Stimulated activated CD8-positive, alpha-beta memory T cell treated with anti-CD3 and anti-CD28 coated beads, Interleukin-15, amount 100 ng/mL, for 4 hours (primary cell): Measurements from ENCODE around the gene MVB12B.
"Not testable (repeated sequence)": the region's sequence is repeated elsewhere in the genome, so short reads cannot be mapped to it uniquely, and the experiment has no call there.

Experiments
- DNase-seq, 2 donors: peaks; one replicate each; pipeline ENCODE4 v3.0.0-alpha.2; 2020; ENCODE audit warnings: low read depth in 2 of 2

Gene MVB12B

DNA sequence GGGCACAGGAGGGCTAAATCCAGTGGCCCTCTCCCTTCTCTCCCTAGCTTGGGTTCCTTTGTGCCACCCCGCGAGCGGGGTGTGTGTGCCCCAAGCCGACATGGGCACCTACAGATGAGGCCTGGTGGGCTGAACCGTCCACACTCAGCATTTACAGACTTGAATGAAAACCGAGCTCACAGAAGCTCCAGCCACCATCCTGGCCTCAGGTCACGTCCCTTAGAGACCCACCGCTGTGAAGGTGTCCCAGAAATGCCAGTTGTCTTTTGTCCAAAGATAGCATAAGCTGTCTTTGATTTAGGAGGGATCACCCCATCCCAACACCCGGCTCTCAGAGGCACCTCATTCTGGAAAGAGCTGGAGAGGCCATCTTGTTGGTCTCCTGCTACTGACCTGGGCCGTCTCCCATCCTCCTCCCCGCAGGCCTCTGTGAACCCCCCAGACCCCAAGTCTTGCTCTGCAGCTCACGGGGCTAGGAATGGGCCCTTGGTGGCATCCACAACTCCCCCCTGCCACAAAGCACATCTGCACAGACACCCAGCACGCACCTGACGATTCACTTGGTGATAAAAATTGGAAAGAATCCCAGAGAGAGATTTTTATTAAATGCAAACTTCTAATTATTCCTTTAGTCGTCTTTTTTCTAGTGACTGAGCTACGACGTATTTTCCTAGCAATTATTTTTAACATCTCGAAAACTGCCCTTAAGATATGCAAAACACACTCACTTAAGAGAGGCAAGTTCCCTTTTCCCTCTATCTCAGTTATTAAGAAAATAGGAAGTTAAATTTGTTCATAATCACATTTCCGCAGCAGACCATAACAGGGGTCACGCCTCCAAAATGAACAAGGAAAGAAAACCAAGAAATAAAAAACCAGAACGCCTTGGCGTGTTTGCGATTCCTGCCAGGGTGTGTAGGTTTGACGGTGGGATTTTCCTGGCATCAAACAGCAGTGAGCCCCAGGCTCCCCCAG is 206.6 kb downstream of the MVB12B start:
- DNase-seq, result no peak

DNA sequence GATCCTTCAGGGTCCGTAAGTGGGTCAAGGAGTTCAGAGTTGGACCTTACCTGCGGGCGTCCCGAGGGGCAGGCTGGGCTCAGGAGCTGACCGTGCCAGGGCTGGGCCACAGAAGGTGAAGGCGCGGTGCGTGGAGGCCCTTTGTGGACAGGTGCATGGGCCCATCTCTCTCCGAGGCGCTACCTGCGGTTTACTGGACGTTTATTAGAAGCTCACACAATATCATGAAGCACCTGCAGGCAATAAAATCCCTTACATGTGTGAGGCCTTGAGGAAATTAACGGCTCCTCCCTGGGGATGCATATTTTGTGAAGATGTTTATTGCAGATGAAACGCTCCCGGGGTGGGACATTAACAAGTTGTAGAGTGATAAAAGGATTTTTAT is 207.3 kb downstream of the MVB12B start:
- no peak for DNase-seq

DNA sequence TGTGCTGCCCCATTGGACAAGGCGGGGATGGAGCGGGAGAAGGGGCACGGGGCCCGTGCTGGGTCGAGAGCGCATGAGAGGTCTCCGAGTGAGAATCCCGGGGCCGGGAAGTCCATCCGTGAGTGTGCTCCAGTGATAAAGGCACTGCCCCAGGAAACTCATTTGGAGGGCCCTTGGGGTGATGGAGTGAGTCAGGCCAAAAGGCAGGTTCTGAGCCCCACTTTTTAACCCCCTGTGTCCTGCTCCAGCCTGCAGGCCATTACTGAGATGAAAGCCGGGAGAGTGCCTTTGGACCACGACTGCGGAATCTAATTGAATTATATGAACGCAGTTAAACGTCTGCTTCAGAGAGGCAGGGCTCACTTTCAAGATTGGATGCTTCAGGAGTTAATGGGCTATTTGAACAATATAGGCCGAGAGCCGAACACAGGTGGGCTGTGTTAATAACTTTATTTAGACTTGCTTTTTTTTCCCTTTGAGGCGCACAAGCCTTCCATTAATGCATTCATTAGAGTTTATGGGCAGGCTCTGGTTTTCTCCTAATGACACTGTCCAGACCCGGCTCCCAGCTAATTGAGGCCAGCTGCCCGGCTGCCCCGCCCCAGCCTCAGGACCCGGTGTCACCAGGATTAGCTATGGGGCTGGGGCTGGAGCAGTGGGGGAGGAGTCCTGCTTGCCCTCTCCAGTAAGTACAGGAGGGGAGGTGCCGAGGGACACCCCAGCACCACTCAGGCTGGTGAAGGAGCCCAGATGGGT is 208.0 kb downstream of the MVB12B start:
- no peak for DNase-seq

DNA sequence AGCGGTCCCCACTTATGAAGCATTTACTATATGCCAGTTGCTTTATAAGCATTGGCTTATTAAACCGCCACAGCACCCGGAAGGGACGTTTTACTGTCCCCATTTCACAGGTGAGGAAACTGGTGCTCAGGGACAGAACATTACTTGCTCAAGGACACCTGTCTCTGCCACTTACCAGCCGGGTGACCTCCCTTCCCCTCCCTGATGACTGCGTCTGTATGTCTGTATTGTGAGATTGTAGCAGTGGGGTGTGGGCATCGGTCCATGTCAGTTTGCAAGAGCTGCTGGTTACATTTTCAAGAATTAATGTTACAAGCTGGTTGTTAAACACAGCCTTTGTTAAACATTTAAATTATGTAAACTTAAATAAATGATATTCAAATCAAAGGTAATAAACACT is 209.5 kb downstream of the MVB12B start:
- DNase-seq, result no peak

DNA sequence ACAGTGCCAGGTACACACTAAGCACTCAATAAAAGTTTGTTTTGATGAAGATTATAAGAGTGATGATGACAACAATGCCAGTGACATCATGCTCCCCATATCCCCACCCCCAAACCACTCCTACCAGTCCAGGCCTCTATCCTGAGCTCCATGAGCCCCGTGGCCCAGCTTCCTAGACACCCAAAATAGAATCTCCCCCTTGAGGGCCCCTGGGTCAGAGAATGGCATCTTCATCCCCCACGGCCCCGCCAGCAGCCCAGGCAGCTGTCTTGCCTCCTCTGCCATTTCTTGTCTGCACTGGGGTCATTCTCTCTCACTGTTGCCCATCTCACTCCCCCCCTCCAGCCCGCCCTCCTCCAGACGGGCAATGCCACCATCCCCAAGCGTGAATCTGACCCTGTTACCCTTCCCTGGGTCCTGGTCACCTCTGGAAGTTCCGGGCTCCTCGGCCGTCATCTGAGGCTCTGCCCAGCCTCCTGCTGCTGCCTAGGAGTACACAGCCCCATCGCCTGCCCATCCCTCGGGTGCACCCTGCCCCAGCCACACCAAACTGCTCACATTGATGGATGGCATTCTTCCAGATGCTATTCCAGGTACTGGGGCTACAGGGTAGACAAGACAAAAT is 210.3 kb downstream of the MVB12B start:
- DNase-seq, result no peak

DNA sequence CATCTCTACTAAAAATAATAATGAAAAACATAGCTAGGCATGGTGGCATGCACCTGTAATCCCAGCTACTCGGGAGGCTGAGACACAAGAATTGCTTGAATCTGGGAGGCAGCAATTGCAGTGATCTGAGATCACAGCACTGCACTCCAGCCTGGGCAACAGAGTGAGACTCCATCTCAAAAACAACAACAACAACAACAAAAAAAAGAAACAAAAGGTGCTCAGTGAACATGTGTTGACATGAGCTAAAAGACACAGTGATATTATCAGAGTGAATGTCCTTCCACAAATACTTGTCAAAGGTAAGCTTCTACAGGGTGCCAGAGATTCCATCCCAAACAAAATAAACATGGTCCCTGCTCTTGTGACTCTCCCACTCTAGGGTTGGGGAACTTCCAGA is 211.9 kb downstream of the MVB12B start:
- DNase-seq, result no peak

DNA sequence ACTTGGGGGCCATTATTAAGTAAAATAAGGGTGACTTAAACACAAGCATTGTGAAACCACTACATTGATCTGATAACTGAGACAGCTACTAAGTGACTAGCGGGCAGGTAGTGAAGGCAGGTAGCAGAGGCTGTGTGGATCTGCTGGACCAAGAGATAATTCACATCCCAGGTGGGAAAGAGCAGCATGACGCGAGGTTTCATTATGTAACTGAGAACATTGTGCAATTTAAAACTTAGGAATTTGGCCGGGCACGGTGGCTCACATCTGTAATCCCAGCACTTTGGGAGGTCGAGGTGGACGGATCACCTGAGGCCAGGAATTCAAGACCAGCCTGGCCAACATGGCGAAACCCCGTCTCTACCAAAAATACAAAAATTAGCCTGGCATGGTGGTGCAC is 213.8 kb downstream of the MVB12B start:
- DNase-seq, result not testable (repeated sequence)

DNA sequence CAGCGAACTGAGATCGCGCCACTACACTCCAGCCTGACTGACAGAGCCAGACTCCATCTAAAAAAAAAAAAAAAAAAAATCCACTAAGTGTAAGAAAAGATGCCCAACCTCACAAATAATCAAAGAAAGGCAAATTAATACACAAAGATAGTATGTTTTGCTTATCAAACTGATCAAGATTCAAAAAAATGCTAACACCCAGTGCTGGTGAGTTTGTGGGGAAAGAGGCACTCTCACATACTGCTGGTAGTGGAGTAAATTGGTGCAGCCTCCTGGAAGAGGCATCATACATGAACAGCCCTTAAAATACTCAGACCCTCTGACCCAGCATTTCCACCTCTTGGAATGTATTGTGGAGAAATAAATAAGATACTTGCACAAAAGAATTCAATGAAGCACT is 216.9 kb downstream of the MVB12B start:
- no peak for DNase-seq

DNA sequence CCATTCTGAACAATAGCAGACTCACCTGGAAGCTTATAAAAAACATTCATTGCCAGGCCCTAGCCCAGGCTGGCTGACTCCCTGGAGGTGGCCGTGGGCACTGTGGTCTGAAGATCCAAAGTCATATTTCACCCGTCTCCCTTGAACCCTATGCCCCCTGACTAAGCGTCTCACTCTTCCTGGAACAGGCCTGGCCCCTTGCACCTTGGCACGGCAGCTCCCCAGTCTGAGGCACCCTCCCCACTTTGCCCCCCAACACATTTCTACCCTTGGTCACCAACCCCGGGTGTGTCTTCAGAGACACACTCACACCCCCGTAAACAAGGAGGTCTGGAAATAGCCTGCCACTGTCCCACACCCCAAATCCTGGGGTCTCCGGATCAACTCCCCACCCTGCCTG is 218.5 kb downstream of the MVB12B start:
- DNase-seq, result no peak

DNA sequence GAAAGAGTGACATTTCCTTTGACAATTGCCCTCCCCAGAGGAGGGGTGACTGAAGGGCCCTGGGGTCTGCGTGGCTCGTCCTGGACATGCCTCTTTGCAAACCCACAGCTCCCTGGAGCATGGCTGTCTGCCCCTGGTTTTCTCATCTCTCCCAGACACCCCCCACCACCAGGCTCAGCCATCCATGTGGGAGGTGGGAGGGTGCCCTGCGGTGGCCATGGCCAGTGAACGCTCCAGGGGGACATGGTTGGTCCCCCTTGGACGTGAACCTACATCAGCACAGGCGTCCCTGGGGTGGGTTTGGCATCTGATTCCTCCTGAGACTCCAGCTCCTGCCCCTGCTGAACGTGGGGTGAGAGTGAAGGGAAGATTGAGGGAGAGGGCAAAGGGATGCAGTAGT is 219.4 kb downstream of the MVB12B start:
- DNase-seq, result no peak

DNA sequence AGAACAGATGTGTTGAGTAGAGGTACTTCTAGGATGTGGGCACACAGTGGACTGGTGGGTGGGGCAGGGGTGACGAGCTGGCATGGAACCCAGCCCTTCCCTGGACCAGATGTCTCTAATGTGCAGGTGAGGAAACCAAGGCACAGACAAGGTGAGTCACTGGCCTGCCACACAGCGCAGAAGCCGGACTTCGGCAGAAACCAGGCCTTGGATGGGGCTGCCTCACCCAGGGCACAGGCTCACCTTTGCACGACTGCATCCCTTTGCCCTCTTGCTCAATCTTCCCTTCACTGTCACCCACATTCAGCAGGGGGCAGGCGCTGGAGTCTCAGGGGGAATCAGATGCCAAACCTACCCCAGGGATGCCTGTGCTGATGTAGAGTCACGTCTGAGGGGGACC is 221.7 kb downstream of the MVB12B start:
- DNase-seq, result no peak

DNA sequence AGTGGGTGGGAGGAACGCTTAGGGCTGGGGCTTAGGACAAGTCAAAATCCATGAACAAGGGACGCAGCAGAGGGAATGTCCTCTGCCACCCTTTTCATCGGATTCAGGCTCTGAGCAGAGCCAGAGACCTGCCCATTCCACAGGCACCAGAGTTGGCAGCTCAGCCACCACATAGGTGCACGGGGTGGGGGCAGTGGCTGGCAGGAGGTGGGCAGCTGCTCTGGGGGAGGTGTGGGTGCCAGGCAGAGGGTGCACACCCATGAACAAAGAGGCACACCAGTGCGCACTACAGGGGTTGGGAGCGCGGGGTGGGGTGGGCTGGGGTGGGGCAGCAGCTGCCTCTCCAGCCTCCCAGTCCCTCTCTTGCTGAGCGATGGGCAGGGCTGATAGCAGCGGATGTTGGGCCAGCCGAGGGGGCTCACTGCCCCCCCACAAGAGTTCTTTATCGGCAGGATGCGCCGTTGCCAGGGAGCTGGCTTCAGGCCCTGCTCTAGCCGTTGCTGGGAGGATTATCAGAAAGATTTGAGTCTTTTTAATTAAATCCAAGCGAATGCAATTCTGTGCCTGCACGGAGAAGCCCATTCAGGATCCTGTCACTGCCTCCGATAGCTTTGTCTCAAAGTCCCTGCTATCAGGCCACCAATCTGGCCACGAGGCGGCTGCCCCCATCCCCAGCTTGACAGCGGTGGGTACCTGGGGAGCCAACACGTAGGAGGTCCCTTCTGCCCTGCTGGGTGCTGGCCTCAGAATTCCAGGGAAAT is 222.8 kb downstream of the MVB12B start:
- no peak for DNase-seq

DNA sequence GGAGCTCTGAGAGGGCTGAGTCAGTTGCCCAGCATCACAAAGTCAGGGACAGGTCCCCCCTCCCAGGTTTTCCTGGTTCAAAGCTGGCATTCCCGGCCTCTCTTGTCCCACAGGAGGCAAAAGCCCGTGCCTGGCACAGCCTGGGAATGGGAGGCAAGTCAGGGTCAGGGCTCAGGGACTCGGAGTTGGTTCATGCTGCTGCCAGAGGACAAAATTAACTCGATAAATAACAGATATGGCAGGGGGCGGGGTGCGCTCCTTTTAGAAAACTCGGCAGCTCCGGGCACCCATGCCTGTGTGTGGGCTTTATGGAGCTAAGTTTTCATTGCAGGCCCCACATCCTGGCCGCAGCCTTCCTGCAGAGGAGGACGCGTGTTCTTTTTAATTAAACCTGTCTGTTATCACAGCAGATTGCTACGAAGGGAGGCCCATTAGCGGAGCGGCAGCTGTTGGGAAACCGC is 224.3 kb downstream of the MVB12B start:
- DNase-seq, result no peak

DNA sequence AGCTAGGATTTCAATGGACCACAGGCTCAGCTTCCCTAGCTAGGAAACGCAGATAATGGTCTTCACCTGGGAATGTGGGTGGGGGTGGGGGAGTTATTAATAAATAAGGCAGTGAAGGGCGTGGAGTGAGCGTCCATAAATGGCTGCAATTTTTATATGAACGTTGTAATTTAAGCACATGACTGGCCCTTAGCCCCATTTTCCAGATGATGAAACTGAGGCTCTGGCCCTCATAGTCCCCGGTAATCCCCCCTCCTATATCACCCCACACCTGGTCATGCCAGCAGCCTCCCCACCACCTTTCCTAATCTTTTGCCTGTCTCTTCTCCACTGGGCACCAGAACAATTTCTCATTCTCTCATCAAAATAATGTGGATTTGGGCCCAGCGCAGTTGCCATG is 225.2 kb downstream of the MVB12B start:
- no peak for DNase-seq

DNA sequence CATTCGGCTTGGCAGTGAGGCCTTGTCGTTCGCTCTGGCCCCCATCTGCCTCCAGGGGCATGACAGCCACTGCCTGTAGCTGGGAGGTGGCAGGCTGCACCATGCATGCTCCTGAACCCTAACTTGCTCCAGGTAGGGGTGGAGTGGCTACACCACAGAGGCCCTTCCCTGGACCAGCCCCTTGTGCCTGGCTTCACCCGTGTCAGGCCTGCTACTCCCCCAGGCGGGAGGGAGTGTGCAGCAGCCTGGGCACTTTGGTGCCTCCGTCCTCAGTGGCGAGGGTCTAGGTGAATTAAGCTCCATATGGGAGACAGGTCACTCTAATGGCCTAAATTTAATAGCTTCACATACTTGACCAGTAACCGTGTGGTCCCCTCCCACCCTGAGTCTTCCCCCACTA is 227.7 kb downstream of the MVB12B start:
- no peak for DNase-seq

DNA sequence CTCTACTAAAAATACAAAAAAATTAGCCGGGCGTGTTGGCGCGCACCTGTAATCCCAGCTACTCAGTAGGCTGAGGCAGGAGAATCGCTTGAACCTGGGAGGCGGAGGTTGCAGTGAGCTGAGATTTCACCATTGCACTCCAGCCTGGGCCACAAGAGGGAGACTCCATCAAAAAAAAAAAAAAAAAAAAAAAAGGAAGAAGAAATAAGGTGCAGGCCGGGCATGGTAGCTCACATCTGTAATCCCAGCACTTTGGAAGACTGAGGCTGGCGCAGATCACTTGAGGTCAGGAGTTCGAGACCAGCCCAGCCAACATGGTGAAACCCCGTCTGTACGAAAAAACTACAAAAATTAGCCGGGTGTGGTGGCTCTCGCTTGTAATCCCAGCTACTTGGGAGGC is 228.8 kb downstream of the MVB12B start:
- DNase-seq, result not testable (repeated sequence)
